HG03378 (cell line): ENCODE results near the gene CASTOR2.
"Not testable (repeated sequence)": the region's sequence is repeated elsewhere in the genome, so short reads cannot be mapped to it uniquely, and the experiment has no call there.

ENCODE experiments used
- ATAC-seq: cut with Tn5 transposase; IDR thresholded peaks from one replicate; pipeline ENCODE4 v1.9.1; 2021; ENCODE audit warnings: mild to moderate bottlenecking, moderate library complexity; ENCODE audit not compliant: unreplicated experiment

The CASTOR2 gene

GRCh38 chr7:74964511-74965119 is at the start of gene CASTOR2:
Gene CASTOR2, plus strand, starts transcription at chr7:74964705. Its CDS starts 281 bp downstream, at chr7:74964986.
- peak; percentile 90 for ATAC-seq

- not testable (repeated sequence) for ATAC-seq
Observed at GRCh38 chr7:74922321-74922890, 42.1 kb upstream of the CASTOR2 start.

GRCh38 chr7:74923644-74924043 is 40.9 kb upstream of the CASTOR2 start:
- ATAC-seq, result not testable (repeated sequence)

- ATAC-seq, result peak; percentile 49
Observed at GRCh38 chr7:74926968-74927367, 37.5 kb upstream of the CASTOR2 start.

- not testable (repeated sequence) for ATAC-seq
Observed at GRCh38 chr7:74931563-74932328, 32.8 kb upstream of the CASTOR2 start.

- ATAC-seq, result not testable (repeated sequence)
Observed at GRCh38 chr7:74939429-74939828, 25.1 kb upstream of the CASTOR2 start.

GRCh38 chr7:74941302-74942069 is 23.0 kb upstream of the CASTOR2 start:
- ATAC-seq, result not testable (repeated sequence)

GRCh38 chr7:74943923-74944322 is 20.6 kb upstream of the CASTOR2 start:
- ATAC-seq, result not testable (repeated sequence)

GRCh38 chr7:74947741-74948140 is 16.8 kb upstream of the CASTOR2 start:
- ATAC-seq, result not testable (repeated sequence)

- ATAC-seq, result not testable (repeated sequence)
Observed at GRCh38 chr7:74953774-74954173, 10.7 kb upstream of the CASTOR2 start.

- ATAC-seq, result not testable (repeated sequence)
Observed at GRCh38 chr7:74958328-74958727, 6.2 kb upstream of the CASTOR2 start.

GRCh38 chr7:74963704-74964510 is 598 bp upstream of the CASTOR2 start:
- not testable (repeated sequence) for ATAC-seq

GRCh38 chr7:74966208-74966854 is 1.8 kb downstream of the CASTOR2 start:
- not testable (repeated sequence) for ATAC-seq

- ATAC-seq, result not testable (repeated sequence)
Observed at GRCh38 chr7:74966909-74967308, 2.4 kb downstream of the CASTOR2 start.

- not testable (repeated sequence) for ATAC-seq
Observed at GRCh38 chr7:74971431-74971830, 6.9 kb downstream of the CASTOR2 start.

- not testable (repeated sequence) for ATAC-seq
Observed at GRCh38 chr7:74972377-74972776, 7.9 kb downstream of the CASTOR2 start.

- ATAC-seq, result not testable (repeated sequence)
Observed at GRCh38 chr7:74975959-74976358, 11.5 kb downstream of the CASTOR2 start.

GRCh38 chr7:74977523-74977922 is 13.0 kb downstream of the CASTOR2 start:
- not testable (repeated sequence) for ATAC-seq

- ATAC-seq, result not testable (repeated sequence)
Observed at GRCh38 chr7:74988436-74988835, 23.9 kb downstream of the CASTOR2 start.

GRCh38 chr7:74993121-74993520 is 28.6 kb downstream of the CASTOR2 start:
- ATAC-seq, result no peak
